ENCODE data around the gene KCNJ18. TPM values are rescaled to one million over a fixed set of nuclear protein-coding genes. Genes with fewer than 3 reads are reported as not detected.
"Not testable (repeated sequence)": the region's sequence is repeated elsewhere in the genome, so short reads cannot be mapped to it uniquely, and the experiment has no call there.

Gene KCNJ18
- not detected in 2 replicates for total RNA-seq

GRCh38 chr17:21691883-21692703, at the start of gene KCNJ18:
Gene KCNJ18 (plus strand): TSS chr17:21692523. CDS start chr17:21702787, 10,264 bp downstream.
- DNase-seq; H3K9me3 Mint-ChIP-seq; H3K36me3 Mint-ChIP-seq (ENCODE audit: low read depth); intact Hi-C loops (cut with micrococcal nuclease); H3K4me3 Mint-ChIP-seq; H3K27ac Mint-ChIP-seq; H3K27me3 Mint-ChIP-seq; H3K4me1 Mint-ChIP-seq: not testable (repeated sequence)

GRCh38 chr17:21648125-21648524, 44.2 kb upstream of the KCNJ18 start:
- H3K27me3 Mint-ChIP-seq; H3K27ac Mint-ChIP-seq; intact Hi-C loops (cut with micrococcal nuclease); H3K36me3 Mint-ChIP-seq (ENCODE audit: low read depth); H3K9me3 Mint-ChIP-seq; H3K4me3 Mint-ChIP-seq; H3K4me1 Mint-ChIP-seq: not testable (repeated sequence)
- DNase-seq: peak; percentile 25

- DNase-seq; H3K27ac Mint-ChIP-seq; H3K27me3 Mint-ChIP-seq; intact Hi-C loops (cut with micrococcal nuclease); H3K36me3 Mint-ChIP-seq (ENCODE audit: low read depth); H3K9me3 Mint-ChIP-seq; H3K4me3 Mint-ChIP-seq; H3K4me1 Mint-ChIP-seq: not testable (repeated sequence)
Measured at GRCh38 chr17:21650043-21650442, 42.3 kb upstream of the KCNJ18 start.

GRCh38 chr17:21652049-21652448, 40.3 kb upstream of the KCNJ18 start:
- H3K4me3 Mint-ChIP-seq; H3K36me3 Mint-ChIP-seq (ENCODE audit: low read depth); H3K27ac Mint-ChIP-seq; intact Hi-C loops (cut with micrococcal nuclease); H3K9me3 Mint-ChIP-seq; H3K27me3 Mint-ChIP-seq; H3K4me1 Mint-ChIP-seq: not testable (repeated sequence)
- DNase-seq: peak; percentile 43

- H3K4me1 Mint-ChIP-seq; H3K27ac Mint-ChIP-seq; intact Hi-C loops (cut with micrococcal nuclease): not testable (repeated sequence)
Measured at GRCh38 chr17:21653211-21653610, 39.1 kb upstream of the KCNJ18 start.

GRCh38 chr17:21656518-21657309, 35.6 kb upstream of the KCNJ18 start:
- H3K9me3 Mint-ChIP-seq; H3K27ac Mint-ChIP-seq; H3K36me3 Mint-ChIP-seq (ENCODE audit: low read depth); H3K4me1 Mint-ChIP-seq; intact Hi-C loops (cut with micrococcal nuclease); H3K27me3 Mint-ChIP-seq; H3K4me3 Mint-ChIP-seq: not testable (repeated sequence)
- peak; percentile 38 for DNase-seq

More at GRCh38 chr17:21653211-21653610, 39.1 kb upstream of the KCNJ18 start:
- H3K9me3 Mint-ChIP-seq; H3K27me3 Mint-ChIP-seq; H3K36me3 Mint-ChIP-seq (ENCODE audit: low read depth); H3K4me3 Mint-ChIP-seq: not testable (repeated sequence)
- DNase-seq: peak; percentile 23

- DNase-seq: peak; percentile 46
- H3K27ac Mint-ChIP-seq; H3K27me3 Mint-ChIP-seq; H3K4me1 Mint-ChIP-seq; intact Hi-C loops (cut with micrococcal nuclease); H3K36me3 Mint-ChIP-seq (ENCODE audit: low read depth); H3K9me3 Mint-ChIP-seq; H3K4me3 Mint-ChIP-seq: not testable (repeated sequence)
Measured at GRCh38 chr17:21659635-21660034, 32.7 kb upstream of the KCNJ18 start.

GRCh38 chr17:21661455-21661854, 30.9 kb upstream of the KCNJ18 start:
- H3K27ac Mint-ChIP-seq; H3K4me1 Mint-ChIP-seq; H3K4me3 Mint-ChIP-seq; DNase-seq; H3K9me3 Mint-ChIP-seq; intact Hi-C loops (cut with micrococcal nuclease); H3K27me3 Mint-ChIP-seq; H3K36me3 Mint-ChIP-seq (ENCODE audit: low read depth): not testable (repeated sequence)

- intact Hi-C loops (cut with micrococcal nuclease); H3K27ac Mint-ChIP-seq; H3K27me3 Mint-ChIP-seq; H3K4me1 Mint-ChIP-seq; H3K36me3 Mint-ChIP-seq (ENCODE audit: low read depth); H3K4me3 Mint-ChIP-seq: not testable (repeated sequence)
- DNase-seq: peak; percentile 43
- peaks cover 11% of the 10 kb centered on the region for H3K9me3 Mint-ChIP-seq
Measured at GRCh38 chr17:21663166-21663565, 29.2 kb upstream of the KCNJ18 start.

GRCh38 chr17:21663614-21664474, 28.5 kb upstream of the KCNJ18 start:
- peaks cover 11% of the 10 kb centered on the region for H3K9me3 Mint-ChIP-seq
- H3K27me3 Mint-ChIP-seq; intact Hi-C loops (cut with micrococcal nuclease): not testable (repeated sequence)

GRCh38 chr17:21665171-21665570, 27.2 kb upstream of the KCNJ18 start:
- H3K36me3 Mint-ChIP-seq (ENCODE audit: low read depth): not testable (repeated sequence)

More at GRCh38 chr17:21663614-21664474, 28.5 kb upstream of the KCNJ18 start:
- not testable (repeated sequence) for DNase-seq; H3K27ac Mint-ChIP-seq; H3K36me3 Mint-ChIP-seq (ENCODE audit: low read depth); H3K4me3 Mint-ChIP-seq; H3K4me1 Mint-ChIP-seq

GRCh38 chr17:21665935-21666493, 26.3 kb upstream of the KCNJ18 start:
- H3K27ac Mint-ChIP-seq; intact Hi-C loops (cut with micrococcal nuclease); H3K36me3 Mint-ChIP-seq (ENCODE audit: low read depth); H3K27me3 Mint-ChIP-seq; H3K4me1 Mint-ChIP-seq; DNase-seq; H3K4me3 Mint-ChIP-seq: not testable (repeated sequence)
- peaks cover 11% of the 10 kb centered on the region for H3K9me3 Mint-ChIP-seq

More at GRCh38 chr17:21665171-21665570, 27.2 kb upstream of the KCNJ18 start:
- H3K9me3 Mint-ChIP-seq: peaks cover 11% of the 10 kb centered on the region
- H3K4me3 Mint-ChIP-seq; intact Hi-C loops (cut with micrococcal nuclease); DNase-seq; H3K27me3 Mint-ChIP-seq; H3K27ac Mint-ChIP-seq; H3K4me1 Mint-ChIP-seq: not testable (repeated sequence)

GRCh38 chr17:21666711-21667412, 25.5 kb upstream of the KCNJ18 start:
- H3K9me3 Mint-ChIP-seq: peaks cover 11% of the 10 kb centered on the region
- not testable (repeated sequence) for DNase-seq, H3K4me3 Mint-ChIP-seq

More at GRCh38 chr17:21666711-21667412, 25.5 kb upstream of the KCNJ18 start:
- H3K36me3 Mint-ChIP-seq (ENCODE audit: low read depth); H3K27ac Mint-ChIP-seq; intact Hi-C loops (cut with micrococcal nuclease); H3K4me1 Mint-ChIP-seq; H3K27me3 Mint-ChIP-seq: not testable (repeated sequence)

Measured in activated CD4-positive, alpha-beta T cell treated with anti-CD3 and anti-CD28 coated beads, Interleukin-2, amount 10 ng/mL, durations not matched to agents 24 days and 14 days (primary cell).